ENCODE measurements around the gene HEPACAM.

GRCh38 chr11:124877910-124878758 is 57.7 kb downstream of the HEPACAM start:
- no peak for TF ChIP-seq CTCF (IDR thresholded peaks at IDR 0.05; ENCODE audit: extremely low read depth in 1 of 2, insufficient read depth in 1 of 2, low read depth in 1 of 2, low read length in 2 of 2)
- TF ChIP-seq EZH2 (IDR thresholded peaks at IDR 0.05; ENCODE audit: borderline replicate concordance, low read depth, low read length, severe bottlenecking) = no peak
- TF ChIP-seq JUN (IDR thresholded peaks at IDR 0.05; ENCODE audit: borderline replicate concordance, insufficient read depth, insufficient read length, low read depth) = no peak
- TF ChIP-seq POLR2A (IDR thresholded peaks at IDR 0.05; ENCODE audit: low read depth, low read length) = no peak
- no peak for TF ChIP-seq MAX (IDR thresholded peaks at IDR 0.05; ENCODE audit: insufficient read depth, insufficient read length)
- TF ChIP-seq FOS (IDR thresholded peaks at IDR 0.05; ENCODE audit: borderline replicate concordance, insufficient read depth, low read length) = no peak
- TF ChIP-seq MYC (IDR thresholded peaks at IDR 0.05; ENCODE audit: low read depth, low read length) = no peak

All from endothelial cell of umbilical vein (primary cell).